Colonic mucosa (tissue), 4 donors: ENCODE measurements around the gene TBL1Y. TPM values are rescaled to one million over a fixed set of nuclear protein-coding genes. Genes with fewer than 3 reads are reported as not detected.

Experiments used
- DNase-seq: peaks from one replicate; pipeline ENCODE4 v3.0.0-alpha.2; 2020
- H3K27ac ChIP-seq: fragments of 200-600 bp; one replicate; pipeline ENCODE4 v1.8.0; 2021
- H3K27me3 ChIP-seq: fragments of 200-600 bp; one replicate; pipeline ENCODE4 v1.8.0; 2021
- H3K36me3 ChIP-seq: fragments of 200-600 bp; one replicate; pipeline ENCODE4 v1.8.0; 2021
- H3K4me1 ChIP-seq: fragments of 200-600 bp; one replicate; pipeline ENCODE4 v1.8.0; 2021; ENCODE audit warnings: mild to moderate bottlenecking
- H3K4me3 ChIP-seq: fragments of 200-600 bp; one replicate; pipeline ENCODE4 v1.8.0; 2021
- H3K9ac ChIP-seq, 2 donors: one replicate each; pipeline ENCODE4 v1.7.0; 2013; ENCODE audit warnings: control low read depth in 2 of 2, low read depth in 2 of 2, low read length in 2 of 2
- H3K9me3 ChIP-seq: fragments of 200-600 bp; one replicate; pipeline ENCODE4 v1.8.0; 2021
- intact Hi-C: fragments of 100-400 bp; cut with DNase I; formaldehyde crosslinking; loops from one replicate; pipeline ENCODE4 v1.14.1; 2022
- total RNA-seq, 2 donors: library from RNA; stranded (reverse); fragmentation: NEBNext Ultra II Directional in 1 of 2; extraction: Animal tissue kit (Norgen Biotek cat#: 25700) in 1 of 2; gene quantifications; one replicate each; pipeline ENCODE4 v1.2.1, GENCODE V29; 2021
- TF ChIP-seq, protein P1 (sequence below): fragments of 200-600 bp; IDR thresholded peaks from one replicate; pipeline ENCODE4 v1.8.0; 2022; ENCODE audit warnings: antibody characterized with exemption, mild to moderate bottlenecking
- donor health status: healthy.
- donor health status: DM: no; HTN: no; CAD: no.
- donor health status: DM: no; HTN: no; CAD: no.

TBL1Y gene
- total RNA-seq, 2 donors from 2014 or later: not detected

DNA sequence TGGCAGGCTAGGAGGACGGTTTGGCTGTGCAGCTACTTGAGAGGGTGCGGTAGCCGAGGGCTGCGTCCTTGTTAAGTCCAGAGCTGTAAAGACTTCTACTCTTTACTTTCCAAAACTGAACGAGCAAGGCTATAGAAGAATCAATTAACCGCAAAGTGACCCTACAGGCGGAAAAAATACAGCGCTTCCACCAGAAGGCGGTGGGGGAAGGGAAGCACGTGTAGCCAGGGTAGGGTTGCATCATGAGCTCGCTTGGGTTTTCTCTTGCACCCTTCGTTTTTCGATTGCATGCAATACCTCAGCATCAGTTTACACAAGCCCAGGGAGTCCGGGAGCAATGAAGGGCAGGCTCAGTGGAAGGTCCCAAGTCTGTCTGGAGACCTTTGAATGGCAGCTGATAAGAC lies 1.4 kb upstream of the TBL1Y start:
- no peaks in the 10 kb centered on the region for H3K9me3 ChIP-seq
- H3K27ac ChIP-seq: no peak overlapping the region
- no peaks in the 10 kb centered on the region for H3K36me3 ChIP-seq
- intact Hi-C loops: no loop called here
- DNase-seq: no peak
- no peaks in the 10 kb centered on the region for H3K27me3 ChIP-seq
- H3K4me3 ChIP-seq: no peak overlapping the region
- no peak overlapping the region for H3K9ac ChIP-seq
- H3K4me1 ChIP-seq: no peaks in the 10 kb centered on the region
- TF ChIP-seq, protein P1, sequence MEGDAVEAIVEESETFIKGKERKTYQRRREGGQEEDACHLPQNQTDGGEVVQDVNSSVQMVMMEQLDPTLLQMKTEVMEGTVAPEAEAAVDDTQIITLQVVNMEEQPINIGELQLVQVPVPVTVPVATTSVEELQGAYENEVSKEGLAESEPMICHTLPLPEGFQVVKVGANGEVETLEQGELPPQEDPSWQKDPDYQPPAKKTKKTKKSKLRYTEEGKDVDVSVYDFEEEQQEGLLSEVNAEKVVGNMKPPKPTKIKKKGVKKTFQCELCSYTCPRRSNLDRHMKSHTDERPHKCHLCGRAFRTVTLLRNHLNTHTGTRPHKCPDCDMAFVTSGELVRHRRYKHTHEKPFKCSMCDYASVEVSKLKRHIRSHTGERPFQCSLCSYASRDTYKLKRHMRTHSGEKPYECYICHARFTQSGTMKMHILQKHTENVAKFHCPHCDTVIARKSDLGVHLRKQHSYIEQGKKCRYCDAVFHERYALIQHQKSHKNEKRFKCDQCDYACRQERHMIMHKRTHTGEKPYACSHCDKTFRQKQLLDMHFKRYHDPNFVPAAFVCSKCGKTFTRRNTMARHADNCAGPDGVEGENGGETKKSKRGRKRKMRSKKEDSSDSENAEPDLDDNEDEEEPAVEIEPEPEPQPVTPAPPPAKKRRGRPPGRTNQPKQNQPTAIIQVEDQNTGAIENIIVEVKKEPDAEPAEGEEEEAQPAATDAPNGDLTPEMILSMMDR: no peak

DNA sequence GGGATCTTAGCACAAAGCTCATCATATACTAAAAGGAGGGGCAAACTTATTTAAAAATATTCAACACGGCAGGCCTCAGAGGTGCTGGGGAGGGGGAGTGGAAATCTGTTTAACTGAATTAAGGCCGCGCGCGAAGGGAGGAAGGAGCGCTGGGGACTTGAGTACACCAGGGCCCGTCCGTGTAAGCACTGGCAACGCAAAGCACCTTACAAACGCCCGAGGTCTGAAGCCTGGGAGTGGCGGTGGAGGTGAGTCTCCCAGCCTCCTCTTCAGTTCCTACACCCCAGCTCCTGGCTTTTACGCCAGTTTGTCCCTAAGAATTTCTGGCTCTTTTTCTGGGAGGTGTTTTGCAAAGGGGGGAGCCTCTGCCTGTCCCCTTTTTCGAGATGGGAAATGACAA lies 641 bp upstream of the TBL1Y start:
- Histone ChIP-seq H3K9me3 (no peaks in the 10 kb centered on the region), H3K4me3 (no peak overlapping the region), H3K36me3 (no peaks in the 10 kb centered on the region), H3K27ac (no peak overlapping the region), H3K27me3 (no peaks in the 10 kb centered on the region), H3K9ac (no peak overlapping the region), H3K4me1 (no peaks in the 10 kb centered on the region)
- intact Hi-C loops: no loop called here
- DNase-seq: no peak
- TF ChIP-seq, protein P1: no peak

DNA sequence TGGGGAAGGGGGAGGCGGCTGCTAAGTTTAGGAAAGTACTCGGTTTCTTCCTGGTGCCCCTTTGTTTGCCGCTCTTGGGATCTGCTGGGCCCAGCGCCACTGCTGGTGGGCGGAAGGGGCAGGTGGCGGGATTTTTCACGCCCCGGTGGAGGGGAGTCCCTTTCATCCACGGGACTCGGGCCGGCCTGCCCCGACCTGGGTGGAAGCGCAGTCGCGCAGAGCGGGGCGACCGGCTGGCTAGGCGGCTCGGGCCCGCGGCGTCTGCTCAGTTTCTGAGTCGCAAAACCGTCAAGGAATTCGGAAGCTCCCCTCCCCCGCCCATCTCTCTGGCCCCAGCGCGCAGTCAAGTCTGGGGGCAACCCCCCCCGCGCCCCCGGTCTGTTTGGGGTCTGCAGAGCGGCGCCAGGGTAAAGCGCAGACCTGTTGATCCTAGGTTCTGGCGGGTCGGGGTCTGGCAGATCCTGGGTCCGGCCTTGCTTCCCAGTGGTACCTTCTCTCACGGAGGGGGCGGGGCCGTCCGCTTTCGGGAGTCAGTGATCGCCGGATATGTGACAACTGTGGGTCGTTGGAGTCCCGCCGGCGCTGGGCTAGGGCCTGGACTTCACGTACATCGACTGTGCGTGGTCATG lies 870 bp downstream of the TBL1Y start, which contains the start of gene AMELY:
AMELY (minus strand) TSS at position 500 of the 629 bp plus-strand sequence. CDS start 39,144 bp downstream, outside the sequence.
- Histone ChIP-seq H3K36me3 (no peaks in the 10 kb centered on the region), H3K9me3 (no peaks in the 10 kb centered on the region), H3K4me3 (no peak within 1 kb of the TSS), H3K4me1 (no peaks in the 10 kb centered on the region), H3K9ac (no peak within 1 kb of the TSS), H3K27me3 (no peaks in the 10 kb centered on the region), H3K27ac (no peak within 1 kb of the TSS)
- intact Hi-C loops: no loop called here
- TF ChIP-seq, protein P1: no peak
- DNase-seq: no peak

- Histone ChIP-seq H3K27me3 (no peaks in the 10 kb centered on the region), H3K9ac (no peak overlapping the region), H3K36me3 (no peaks in the 10 kb centered on the region), H3K27ac (no peak overlapping the region), H3K4me1 (no peaks in the 10 kb centered on the region), H3K4me3 (no peak overlapping the region), H3K9me3 (no peaks in the 10 kb centered on the region)
- intact Hi-C loops: no loop called here
- TF ChIP-seq, protein P1: no peak
- DNase-seq: no peak
Measured at GRCh38 chrY:6913362-6913761, 2.9 kb downstream of the TBL1Y start.

DNA sequence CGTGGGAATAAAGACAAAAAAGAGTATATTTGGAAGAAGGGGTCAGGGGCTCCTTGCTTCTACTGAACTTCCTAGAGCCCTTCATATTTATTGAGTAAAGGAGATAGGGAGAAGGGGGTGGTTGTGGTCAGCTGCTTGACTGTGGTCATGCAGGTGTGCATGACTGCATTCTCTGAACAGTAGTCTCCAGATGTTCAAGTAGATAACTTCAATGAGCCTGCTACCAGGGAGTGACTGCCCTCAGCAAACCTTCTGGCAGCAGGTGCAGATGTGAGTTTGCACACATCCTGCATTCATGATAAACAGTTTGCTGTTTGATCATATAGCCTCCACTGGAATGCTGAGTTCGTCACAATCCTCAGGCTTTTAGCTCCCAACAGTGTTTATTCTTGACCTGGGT lies 10.6 kb downstream of the TBL1Y start:
- H3K36me3 ChIP-seq: no peaks in the 10 kb centered on the region
- no peaks in the 10 kb centered on the region for H3K9me3 ChIP-seq
- H3K27ac ChIP-seq: no peak overlapping the region
- no peaks in the 10 kb centered on the region for H3K27me3 ChIP-seq
- no peak for DNase-seq
- H3K4me1 ChIP-seq: no peaks in the 10 kb centered on the region
- intact Hi-C loops: no loop called here
- H3K9ac ChIP-seq: no peak overlapping the region
- no peak overlapping the region for H3K4me3 ChIP-seq
- TF ChIP-seq, protein P1: no peak
